Ishikawa (cell line): ENCODE measurements around the gene TMA7B.

Experiments used
- CEBPB ChIP-seq: IDR thresholded peaks from 2 replicates; pipeline ENCODE4 v1.6.1; 2012
- CREB1 ChIP-seq: IDR thresholded peaks from 2 replicates; pipeline ENCODE4 v1.6.1; 2012; ENCODE audit warnings: low read depth
- EGR1 ChIP-seq: IDR thresholded peaks from 2 replicates; pipeline ENCODE4 v1.6.1; 2012
- EP300 ChIP-seq: IDR thresholded peaks from 2 replicates; pipeline ENCODE4 v1.6.1; 2012; ENCODE audit warnings: borderline replicate concordance
- FOXM1 ChIP-seq: IDR thresholded peaks from 2 replicates; pipeline ENCODE4 v1.6.1; 2012; ENCODE audit warnings: low read depth, borderline replicate concordance
- NFIC ChIP-seq: IDR thresholded peaks from 2 replicates; pipeline ENCODE4 v1.6.1; 2012
- RAD21 ChIP-seq: IDR thresholded peaks from 2 replicates; pipeline ENCODE4 v1.6.1; 2012; ENCODE audit warnings: low read depth
- TAF1 ChIP-seq: IDR thresholded peaks from 2 replicates; pipeline ENCODE4 v1.6.1; 2012; ENCODE audit warnings: low read depth, mild to moderate bottlenecking
- TCF12 ChIP-seq: IDR thresholded peaks from 2 replicates; pipeline ENCODE4 v1.6.1; 2012; ENCODE audit warnings: low read depth
- TEAD4 ChIP-seq: IDR thresholded peaks from 2 replicates; pipeline ENCODE4 v1.6.1; 2012
- YY1 ChIP-seq: IDR thresholded peaks from 2 replicates; pipeline ENCODE4 v1.6.1; 2012; ENCODE audit warnings: low read depth
- ZBTB7A ChIP-seq: IDR thresholded peaks from 2 replicates; pipeline ENCODE4 v1.6.1; 2012; ENCODE audit warnings: low read depth
- TF ChIP-seq, protein P1 (sequence below): IDR thresholded peaks from 2 replicates; pipeline ENCODE4 v1.6.1; 2012
- TF ChIP-seq, protein P2 (sequence below): IDR thresholded peaks from 2 replicates; pipeline ENCODE4 v1.6.1; 2012; ENCODE audit warnings: low read depth, mild to moderate bottlenecking
- TF ChIP-seq, protein P3 (sequence below): IDR thresholded peaks from 2 replicates; pipeline ENCODE4 v1.6.1; 2012

The TMA7B gene

DNA sequence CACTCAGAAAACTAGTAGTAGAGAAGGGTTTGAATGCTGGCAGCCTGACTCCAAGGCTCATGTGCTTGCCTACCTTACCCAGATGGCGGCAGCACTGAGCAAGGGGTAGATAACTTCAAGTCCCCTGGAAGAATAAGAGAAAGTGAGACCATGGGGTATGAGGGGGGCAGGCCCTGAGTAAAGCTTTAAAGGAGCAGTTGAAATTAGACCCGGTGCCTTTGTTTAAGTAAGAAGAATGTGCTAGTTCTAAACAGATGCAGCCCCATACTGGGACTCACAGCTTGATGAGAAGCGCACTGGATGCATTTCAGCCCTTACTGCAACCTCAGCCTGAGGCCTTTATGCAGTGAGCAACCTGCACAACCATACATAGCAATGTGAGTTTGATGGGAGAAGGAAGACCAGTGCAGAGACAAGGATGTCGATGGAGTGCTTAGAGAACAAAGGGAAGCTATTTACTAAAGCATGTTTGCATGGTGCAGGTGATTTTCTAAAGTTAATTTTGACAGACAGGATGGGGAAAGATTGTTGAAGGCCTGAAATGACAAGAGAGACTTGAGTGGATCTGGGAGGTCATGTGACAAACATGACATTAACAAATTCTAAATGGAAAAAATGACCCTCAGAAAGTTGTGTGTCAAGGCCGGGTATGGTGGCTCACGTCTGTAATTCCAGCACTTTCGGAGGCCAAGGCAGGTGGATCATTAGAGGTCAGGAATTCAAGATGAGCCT is 27.1 kb upstream of the TMA7B start:
- TF ChIP-seq, protein P1, sequence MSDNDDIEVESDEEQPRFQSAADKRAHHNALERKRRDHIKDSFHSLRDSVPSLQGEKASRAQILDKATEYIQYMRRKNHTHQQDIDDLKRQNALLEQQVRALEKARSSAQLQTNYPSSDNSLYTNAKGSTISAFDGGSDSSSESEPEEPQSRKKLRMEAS = no peak
- TF ChIP-seq NFIC (no peak), TEAD4 (no peak), RAD21 (peak; percentile 47; the same call in 1 of the 2 replicates), EP300 (no peak), EGR1 (no peak), TCF12 (no peak), YY1 (no peak), ZBTB7A (no peak)

DNA sequence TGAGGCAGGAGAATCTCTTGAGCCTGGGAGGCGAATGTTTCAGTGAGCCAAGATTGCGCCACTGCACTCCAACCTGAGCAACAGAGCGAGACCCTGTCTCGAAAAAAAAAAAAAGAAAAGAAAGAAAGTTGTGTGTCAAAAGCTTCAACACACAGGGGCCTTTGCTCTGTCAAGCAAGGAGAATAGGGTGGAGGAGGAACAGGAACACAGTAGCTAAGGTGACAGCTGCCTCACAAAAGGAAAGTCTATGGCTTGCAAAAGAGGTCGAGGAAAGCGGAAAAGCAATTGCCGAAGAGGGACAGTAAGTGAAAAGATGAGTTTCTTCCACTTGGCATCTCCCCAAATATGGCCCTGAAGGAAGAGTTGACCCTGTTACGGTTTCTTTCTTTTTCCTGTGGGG is 26.5 kb upstream of the TMA7B start:
- TF ChIP-seq, protein P2, sequence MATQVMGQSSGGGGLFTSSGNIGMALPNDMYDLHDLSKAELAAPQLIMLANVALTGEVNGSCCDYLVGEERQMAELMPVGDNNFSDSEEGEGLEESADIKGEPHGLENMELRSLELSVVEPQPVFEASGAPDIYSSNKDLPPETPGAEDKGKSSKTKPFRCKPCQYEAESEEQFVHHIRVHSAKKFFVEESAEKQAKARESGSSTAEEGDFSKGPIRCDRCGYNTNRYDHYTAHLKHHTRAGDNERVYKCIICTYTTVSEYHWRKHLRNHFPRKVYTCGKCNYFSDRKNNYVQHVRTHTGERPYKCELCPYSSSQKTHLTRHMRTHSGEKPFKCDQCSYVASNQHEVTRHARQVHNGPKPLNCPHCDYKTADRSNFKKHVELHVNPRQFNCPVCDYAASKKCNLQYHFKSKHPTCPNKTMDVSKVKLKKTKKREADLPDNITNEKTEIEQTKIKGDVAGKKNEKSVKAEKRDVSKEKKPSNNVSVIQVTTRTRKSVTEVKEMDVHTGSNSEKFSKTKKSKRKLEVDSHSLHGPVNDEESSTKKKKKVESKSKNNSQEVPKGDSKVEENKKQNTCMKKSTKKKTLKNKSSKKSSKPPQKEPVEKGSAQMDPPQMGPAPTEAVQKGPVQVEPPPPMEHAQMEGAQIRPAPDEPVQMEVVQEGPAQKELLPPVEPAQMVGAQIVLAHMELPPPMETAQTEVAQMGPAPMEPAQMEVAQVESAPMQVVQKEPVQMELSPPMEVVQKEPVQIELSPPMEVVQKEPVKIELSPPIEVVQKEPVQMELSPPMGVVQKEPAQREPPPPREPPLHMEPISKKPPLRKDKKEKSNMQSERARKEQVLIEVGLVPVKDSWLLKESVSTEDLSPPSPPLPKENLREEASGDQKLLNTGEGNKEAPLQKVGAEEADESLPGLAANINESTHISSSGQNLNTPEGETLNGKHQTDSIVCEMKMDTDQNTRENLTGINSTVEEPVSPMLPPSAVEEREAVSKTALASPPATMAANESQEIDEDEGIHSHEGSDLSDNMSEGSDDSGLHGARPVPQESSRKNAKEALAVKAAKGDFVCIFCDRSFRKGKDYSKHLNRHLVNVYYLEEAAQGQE = no peak
- TF ChIP-seq, protein P1 = no peak
- TF ChIP-seq TEAD4 (no peak), YY1 (no peak), TCF12 (no peak), RAD21 (no peak), TAF1 (no peak), ZBTB7A (no peak), EGR1 (no peak), NFIC (no peak), CREB1 (no peak), FOXM1 (no peak), CEBPB (no peak), EP300 (no peak)
- TF ChIP-seq, protein P3, sequence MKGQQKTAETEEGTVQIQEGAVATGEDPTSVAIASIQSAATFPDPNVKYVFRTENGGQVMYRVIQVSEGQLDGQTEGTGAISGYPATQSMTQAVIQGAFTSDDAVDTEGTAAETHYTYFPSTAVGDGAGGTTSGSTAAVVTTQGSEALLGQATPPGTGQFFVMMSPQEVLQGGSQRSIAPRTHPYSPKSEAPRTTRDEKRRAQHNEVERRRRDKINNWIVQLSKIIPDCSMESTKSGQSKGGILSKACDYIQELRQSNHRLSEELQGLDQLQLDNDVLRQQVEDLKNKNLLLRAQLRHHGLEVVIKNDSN = no peak

DNA sequence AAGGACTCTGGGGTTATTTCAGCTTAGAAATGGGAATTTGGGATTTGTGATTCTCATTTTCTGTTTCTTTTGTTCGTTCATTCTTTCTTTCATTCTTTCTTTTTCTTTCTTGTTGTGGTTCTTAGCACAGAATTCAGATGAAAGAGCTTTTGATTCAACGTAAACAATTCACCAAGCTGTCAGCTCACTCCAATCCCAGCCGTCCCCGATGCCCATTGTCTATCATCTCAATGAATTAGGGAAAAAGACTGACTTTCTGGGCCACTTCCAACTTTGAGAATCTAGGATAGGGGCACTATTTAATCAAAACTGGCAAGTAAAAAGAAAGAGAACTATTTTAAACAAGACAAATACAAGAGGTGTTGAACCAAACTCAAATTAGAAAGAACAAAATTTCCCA is 25.1 kb upstream of the TMA7B start:
- TF ChIP-seq TAF1 = no peak
- TF ChIP-seq TCF12 = no peak
- no peak for TF ChIP-seq ZBTB7A
- TF ChIP-seq, protein P2 = no peak
- no peak for TF ChIP-seq RAD21
- TF ChIP-seq EP300 = no peak
- TF ChIP-seq, protein P3 = no peak
- TF ChIP-seq TEAD4 = no peak
- TF ChIP-seq YY1 = no peak
- TF ChIP-seq CEBPB = no peak
- TF ChIP-seq CREB1 = no peak
- no peak for TF ChIP-seq FOXM1
- TF ChIP-seq, protein P1 = no peak
- no peak for TF ChIP-seq EGR1
- TF ChIP-seq NFIC = no peak

DNA sequence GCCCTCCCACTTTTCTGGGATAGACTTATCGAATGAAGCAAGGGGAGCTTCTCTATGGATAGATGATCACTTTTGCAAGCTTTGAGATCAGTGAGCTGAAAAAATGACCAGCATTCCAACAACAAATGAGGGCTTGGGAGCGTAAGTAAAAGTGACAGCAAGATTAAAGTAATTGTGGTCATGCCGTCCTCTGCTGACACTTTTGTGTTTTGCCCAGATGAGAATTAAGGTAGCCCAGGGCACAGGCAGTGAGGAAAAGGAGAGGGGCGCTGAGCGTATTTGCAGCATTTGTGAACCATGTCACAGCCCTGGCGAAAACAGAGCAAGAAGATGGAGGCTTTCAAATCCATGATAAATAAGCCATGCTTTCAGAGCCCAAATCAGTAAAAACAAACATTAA is 24.6 kb upstream of the TMA7B start:
- no peak for TF ChIP-seq CEBPB
- no peak for TF ChIP-seq EGR1
- no peak for TF ChIP-seq NFIC
- no peak for TF ChIP-seq RAD21
- no peak for TF ChIP-seq EP300
- TF ChIP-seq, protein P3 = no peak
- TF ChIP-seq YY1 = no peak
- TF ChIP-seq, protein P1 = no peak
- no peak for TF ChIP-seq TEAD4
- TF ChIP-seq, protein P2 = no peak
- no peak for TF ChIP-seq CREB1
- no peak for TF ChIP-seq TCF12
- TF ChIP-seq ZBTB7A = no peak
- no peak for TF ChIP-seq FOXM1
- no peak for TF ChIP-seq TAF1
